WTC11 (cell line): ENCODE results near the gene H1-8.

ENCODE experiments used
- CTCF ChIP-seq: fragments of 200-600 bp; IDR thresholded peaks from 2 replicates; pipeline ENCODE4 v1.8.0; 2022; ENCODE audit warnings: antibody characterized with exemption
- KAT7 ChIP-seq: sonication (generic); formaldehyde crosslinking; IDR thresholded peaks from 2 replicates; pipeline ENCODE4 v1.8.1; 2023; ENCODE audit warnings: missing genetic modification reagents, mild to moderate bottlenecking, borderline replicate concordance
- MXD4 ChIP-seq: fragments of 250-450 bp; sonication (Bioruptor Pico); IDR thresholded peaks from 2 replicates; pipeline ENCODE4 v1.8.0; 2021; ENCODE audit warnings: mild to moderate bottlenecking, moderate library complexity, borderline replicate concordance

GRCh38 chr3:129565902-129566301 lies 22.9 kb downstream of the H1-8 start:
- TF ChIP-seq CTCF (no peak), KAT7 (CRISPR knock-in tag) (no peak), MXD4 (CRISPR knock-in tag) (no peak)
